Kidney epithelial cell (primary cell): ENCODE measurements around the gene CENPT. TPM values are rescaled to one million over a fixed set of nuclear protein-coding genes. Genes with fewer than 3 reads are reported as not detected.

Experiments used
- DNase-seq: peaks from one replicate; pipeline ENCODE4 v3.0.0-alpha.2; 2010; ENCODE audit warnings: low read depth
- H3K27me3 ChIP-seq: 2 replicates; pipeline ENCODE4 v1.6.0; 2011; ENCODE audit warnings: low read length; ENCODE audit not compliant: control insufficient read depth, insufficient read depth
- H3K36me3 ChIP-seq: 2 replicates; pipeline ENCODE4 v1.5.1; 2011; ENCODE audit warnings: low read length; ENCODE audit not compliant: control insufficient read depth, insufficient read depth
- H3K4me3 ChIP-seq: 2 replicates; pipeline ENCODE4 v1.5.1; 2011; ENCODE audit warnings: low read depth, mild to moderate bottlenecking, control low read depth, low read length
- total RNA-seq: library from RNA; depleted of rRNA; stranded (reverse); fragments of >200 nt; gene quantifications from 2 replicates; pipeline ENCODE4 v1.2.3, GENCODE V29; 2015
- TF ChIP-seq, protein P1 (sequence below): IDR thresholded peaks from 2 replicates; pipeline ENCODE4 v1.5.1; 2011; ENCODE audit warnings: mild to moderate bottlenecking, moderate library complexity, low read length, control low read depth, inconsistent platforms; ENCODE audit not compliant: insufficient read depth, poor library complexity, severe bottlenecking

Gene CENPT
- total RNA-seq, 1 donor from 2014 or later = 30.3 TPM

DNA sequence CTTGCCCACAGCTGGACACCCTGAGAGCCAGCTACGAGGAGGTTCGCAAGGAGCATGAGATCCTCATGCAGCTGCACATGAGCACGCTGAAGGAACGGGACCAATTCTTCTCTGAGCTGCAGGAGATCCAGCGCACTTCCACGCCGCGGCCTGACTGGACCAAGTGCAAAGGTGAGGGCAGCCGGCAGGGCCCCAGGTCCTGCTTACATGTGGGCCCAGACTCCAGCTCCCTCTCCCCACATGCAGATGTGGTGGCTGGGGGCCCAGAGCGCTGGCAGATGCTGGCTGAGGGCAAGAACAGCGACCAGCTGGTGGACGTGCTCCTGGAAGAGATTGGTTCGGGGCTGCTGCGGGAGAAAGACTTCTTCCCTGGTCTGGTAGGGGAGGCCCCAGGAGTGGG is 21.6 kb downstream of the CENPT start:
- no peak for DNase-seq
- no peak overlapping the region for H3K4me3 ChIP-seq
- no peaks in the 10 kb centered on the region for H3K27me3 ChIP-seq
- TF ChIP-seq, protein P1, sequence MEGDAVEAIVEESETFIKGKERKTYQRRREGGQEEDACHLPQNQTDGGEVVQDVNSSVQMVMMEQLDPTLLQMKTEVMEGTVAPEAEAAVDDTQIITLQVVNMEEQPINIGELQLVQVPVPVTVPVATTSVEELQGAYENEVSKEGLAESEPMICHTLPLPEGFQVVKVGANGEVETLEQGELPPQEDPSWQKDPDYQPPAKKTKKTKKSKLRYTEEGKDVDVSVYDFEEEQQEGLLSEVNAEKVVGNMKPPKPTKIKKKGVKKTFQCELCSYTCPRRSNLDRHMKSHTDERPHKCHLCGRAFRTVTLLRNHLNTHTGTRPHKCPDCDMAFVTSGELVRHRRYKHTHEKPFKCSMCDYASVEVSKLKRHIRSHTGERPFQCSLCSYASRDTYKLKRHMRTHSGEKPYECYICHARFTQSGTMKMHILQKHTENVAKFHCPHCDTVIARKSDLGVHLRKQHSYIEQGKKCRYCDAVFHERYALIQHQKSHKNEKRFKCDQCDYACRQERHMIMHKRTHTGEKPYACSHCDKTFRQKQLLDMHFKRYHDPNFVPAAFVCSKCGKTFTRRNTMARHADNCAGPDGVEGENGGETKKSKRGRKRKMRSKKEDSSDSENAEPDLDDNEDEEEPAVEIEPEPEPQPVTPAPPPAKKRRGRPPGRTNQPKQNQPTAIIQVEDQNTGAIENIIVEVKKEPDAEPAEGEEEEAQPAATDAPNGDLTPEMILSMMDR = no peak
- no peaks in the 10 kb centered on the region for H3K36me3 ChIP-seq

DNA sequence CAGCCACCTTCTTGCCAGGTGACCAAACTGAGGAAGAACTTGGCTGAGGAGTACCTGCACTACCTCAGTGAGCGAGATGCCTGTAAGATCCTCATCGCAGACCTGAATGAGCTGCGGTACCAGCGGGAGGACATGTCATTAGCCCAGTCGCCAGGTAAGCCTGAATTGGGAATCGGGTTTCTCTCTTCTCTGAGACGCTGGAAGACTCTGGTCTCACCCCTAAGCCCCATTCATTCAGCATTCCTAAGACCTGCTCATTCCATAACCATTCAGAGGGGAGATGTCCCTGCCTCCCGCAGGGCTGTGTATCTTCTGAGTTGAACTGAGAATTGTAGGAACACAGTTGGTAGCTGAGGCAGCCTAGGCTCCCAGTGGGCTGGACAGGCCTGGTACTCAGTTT is 22.4 kb downstream of the CENPT start:
- no peaks in the 10 kb centered on the region for H3K36me3 ChIP-seq
- H3K27me3 ChIP-seq = no peaks in the 10 kb centered on the region
- H3K4me3 ChIP-seq = no peak overlapping the region
- no peak for DNase-seq
- TF ChIP-seq, protein P1 = no peak

DNA sequence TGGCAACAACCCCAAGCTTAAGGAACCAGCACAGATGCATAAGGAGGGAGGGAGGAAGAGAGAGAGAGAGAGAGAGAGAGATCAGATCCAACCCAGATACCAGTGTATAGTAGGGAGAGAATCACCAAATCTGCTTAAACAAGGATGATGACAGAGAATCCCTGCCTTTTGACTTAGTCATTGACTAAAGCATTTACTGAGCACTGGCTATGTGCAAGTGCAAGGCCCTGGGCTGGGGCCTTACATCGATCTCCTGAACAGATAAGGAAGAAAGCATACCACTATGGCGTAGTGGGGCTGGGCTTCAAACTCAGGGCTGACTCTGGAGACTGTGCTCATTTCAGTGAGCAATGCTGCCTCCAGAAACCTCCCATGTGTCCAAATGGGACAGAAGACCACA is 25.0 kb downstream of the CENPT start:
- no peak for DNase-seq
- no peaks in the 10 kb centered on the region for H3K36me3 ChIP-seq
- no peaks in the 10 kb centered on the region for H3K27me3 ChIP-seq
- TF ChIP-seq, protein P1 = no peak
- no peak overlapping the region for H3K4me3 ChIP-seq

DNA sequence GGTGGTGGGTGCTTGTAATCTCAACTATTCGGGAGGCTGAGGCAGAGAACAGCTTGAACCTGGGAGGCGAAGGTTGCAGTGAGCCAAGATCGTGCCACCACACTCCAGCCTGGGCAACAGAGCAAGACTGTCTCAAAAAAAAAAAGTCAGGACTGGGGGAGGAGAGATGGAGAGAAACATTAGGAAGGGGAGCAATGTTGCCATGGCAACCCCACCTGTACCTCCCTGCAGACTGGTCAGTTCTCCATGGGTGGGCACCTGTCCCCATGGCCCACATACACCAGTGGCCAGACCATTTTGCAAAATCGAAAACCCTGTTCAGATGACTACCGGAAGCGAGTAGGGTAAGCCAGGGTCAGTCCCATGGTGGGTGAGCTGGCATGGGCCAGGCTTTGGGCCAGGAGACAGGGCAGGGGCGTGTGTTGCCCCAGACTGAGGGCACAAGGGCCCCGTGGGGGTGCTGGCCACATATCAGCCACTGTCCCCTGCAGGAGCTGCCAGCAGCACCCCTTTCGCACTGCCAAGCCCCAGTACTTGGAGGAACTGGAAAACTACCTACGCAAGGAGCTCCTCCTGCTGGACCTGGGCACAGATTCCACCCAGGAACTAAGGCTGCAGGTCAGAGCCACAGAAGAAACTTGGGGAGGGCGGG is 26.8 kb downstream of the CENPT start:
- Histone ChIP-seq H3K27me3 (no peaks in the 10 kb centered on the region), H3K36me3 (no peaks in the 10 kb centered on the region), H3K4me3 (no peak overlapping the region)
- DNase-seq = no peak
- TF ChIP-seq, protein P1 = no peak

DNA sequence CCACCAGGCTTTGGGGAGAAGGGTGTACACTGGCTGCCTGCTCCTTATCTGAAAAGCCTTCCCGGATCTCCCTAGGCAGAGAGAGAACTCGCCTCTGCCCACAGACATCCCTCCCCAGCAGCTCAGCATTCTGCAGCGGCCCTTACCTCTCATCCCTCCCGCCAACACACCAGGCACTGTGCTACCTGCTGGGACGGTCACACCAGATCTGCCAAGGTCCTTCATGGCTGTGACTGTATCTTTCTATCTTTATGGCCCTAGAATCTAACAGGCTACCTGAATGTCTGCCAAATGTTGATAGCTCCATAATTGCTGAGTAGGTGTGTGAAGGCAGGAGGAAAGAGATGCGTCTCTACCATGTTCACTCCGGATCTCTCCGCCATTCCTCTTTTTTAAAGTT is 32.9 kb downstream of the CENPT start:
- no peak for DNase-seq
- H3K36me3 ChIP-seq = no peaks in the 10 kb centered on the region
- H3K4me3 ChIP-seq = no peak overlapping the region
- no peaks in the 10 kb centered on the region for H3K27me3 ChIP-seq
- TF ChIP-seq, protein P1 = no peak

DNA sequence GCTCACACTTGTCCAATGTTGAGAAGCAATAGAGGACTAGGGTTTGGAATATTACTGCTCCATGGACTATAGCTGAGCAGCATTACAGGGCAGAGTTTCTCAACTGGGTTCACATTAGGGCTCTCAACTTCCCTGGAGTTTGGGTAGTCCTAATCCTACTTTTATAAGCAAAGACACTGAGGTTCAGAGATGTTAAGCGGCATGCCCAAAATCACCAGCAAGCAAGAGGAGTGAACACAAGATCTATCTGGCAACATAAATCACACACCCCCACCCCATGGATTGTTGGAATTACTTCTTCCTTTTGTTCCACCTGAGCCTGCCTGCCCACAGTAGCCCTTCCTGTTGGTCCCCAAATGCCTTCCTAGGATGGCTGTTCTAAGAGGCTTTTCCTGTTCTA is 35.6 kb downstream of the CENPT start:
- Histone ChIP-seq H3K4me3 (no peak overlapping the region), H3K27me3 (no peaks in the 10 kb centered on the region), H3K36me3 (no peaks in the 10 kb centered on the region)
- TF ChIP-seq, protein P1 = no peak
- no peak for DNase-seq
